Kidney epithelial cell (primary cell): ENCODE measurements around the gene MACROD2. TPM values are rescaled to one million over a fixed set of nuclear protein-coding genes. Genes with fewer than 3 reads are reported as not detected.

ENCODE experiments used
- DNase-seq: peaks from one replicate; pipeline ENCODE4 v3.0.0-alpha.2; 2010; ENCODE audit warnings: low read depth
- H3K27me3 ChIP-seq: 2 replicates; pipeline ENCODE4 v1.6.0; 2011; ENCODE audit warnings: low read length; ENCODE audit not compliant: control insufficient read depth, insufficient read depth
- H3K36me3 ChIP-seq: 2 replicates; pipeline ENCODE4 v1.5.1; 2011; ENCODE audit warnings: low read length; ENCODE audit not compliant: control insufficient read depth, insufficient read depth
- H3K4me3 ChIP-seq: 2 replicates; pipeline ENCODE4 v1.5.1; 2011; ENCODE audit warnings: low read depth, mild to moderate bottlenecking, control low read depth, low read length
- CTCF ChIP-seq: IDR thresholded peaks from 2 replicates; pipeline ENCODE4 v1.5.1; 2011; ENCODE audit warnings: mild to moderate bottlenecking, moderate library complexity, low read length, control low read depth, inconsistent platforms; ENCODE audit not compliant: insufficient read depth, poor library complexity, severe bottlenecking
- total RNA-seq: library from RNA; depleted of rRNA; stranded (reverse); fragments of >200 nt; gene quantifications from 2 replicates; pipeline ENCODE4 v1.2.3, GENCODE V29; 2015

Gene MACROD2
- total RNA-seq, 1 donor from 2014 or later, result 0.79 TPM

DNA sequence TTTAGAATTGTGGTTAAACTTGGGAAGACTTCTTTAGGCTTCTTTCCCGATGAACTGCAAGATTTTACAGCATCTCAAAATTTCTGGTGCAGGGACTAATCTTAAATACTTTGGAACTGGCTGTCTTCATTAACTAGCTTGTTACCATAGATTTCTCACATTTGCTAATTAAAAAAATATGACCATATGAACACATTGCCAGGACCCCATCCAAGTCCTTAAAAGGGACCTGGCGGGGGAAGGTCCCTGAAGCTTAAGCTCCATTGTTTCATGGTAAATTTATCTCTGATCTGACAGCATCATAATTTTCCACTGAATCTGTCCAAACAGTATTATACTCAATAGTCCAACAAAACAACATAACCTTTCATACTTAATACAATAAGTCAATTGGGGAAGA, 859.9 kb downstream of the MACROD2 start:
- no peak overlapping the region for H3K4me3 ChIP-seq
- no peak for TF ChIP-seq CTCF
- no peaks in the 10 kb centered on the region for H3K36me3 ChIP-seq
- H3K27me3 ChIP-seq, result no peaks in the 10 kb centered on the region
- no peak for DNase-seq

GRCh38 chr20:14859627-14860026, 864.3 kb downstream of the MACROD2 start:
- no peak for DNase-seq
- no peaks in the 10 kb centered on the region for H3K36me3 ChIP-seq
- no peak for TF ChIP-seq CTCF
- H3K4me3 ChIP-seq, result no peak overlapping the region
- no peaks in the 10 kb centered on the region for H3K27me3 ChIP-seq

DNA sequence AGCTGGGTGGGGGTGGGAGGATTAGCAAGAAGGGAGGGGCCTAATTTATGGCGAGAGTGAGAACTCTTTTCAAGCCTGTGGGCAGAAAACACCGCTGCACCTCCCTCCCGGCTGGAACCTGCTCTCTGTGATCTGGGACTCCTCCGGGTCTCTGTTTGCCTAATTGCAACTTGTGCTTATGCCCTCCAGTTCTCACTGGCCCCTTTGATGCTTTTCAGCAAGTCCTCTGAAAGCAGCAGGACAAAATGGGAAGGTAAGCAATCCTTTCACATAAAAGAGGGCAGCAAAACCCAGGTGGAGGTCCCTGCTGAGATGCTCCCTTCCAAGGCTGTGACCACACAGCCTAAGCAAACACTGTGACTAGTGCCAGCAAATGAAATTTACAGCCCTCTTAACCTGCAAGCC, 865.1 kb downstream of the MACROD2 start:
- Histone ChIP-seq H3K4me3 (no peak overlapping the region), H3K27me3 (no peaks in the 10 kb centered on the region), H3K36me3 (no peaks in the 10 kb centered on the region)
- no peak for TF ChIP-seq CTCF
- no peak for DNase-seq

DNA sequence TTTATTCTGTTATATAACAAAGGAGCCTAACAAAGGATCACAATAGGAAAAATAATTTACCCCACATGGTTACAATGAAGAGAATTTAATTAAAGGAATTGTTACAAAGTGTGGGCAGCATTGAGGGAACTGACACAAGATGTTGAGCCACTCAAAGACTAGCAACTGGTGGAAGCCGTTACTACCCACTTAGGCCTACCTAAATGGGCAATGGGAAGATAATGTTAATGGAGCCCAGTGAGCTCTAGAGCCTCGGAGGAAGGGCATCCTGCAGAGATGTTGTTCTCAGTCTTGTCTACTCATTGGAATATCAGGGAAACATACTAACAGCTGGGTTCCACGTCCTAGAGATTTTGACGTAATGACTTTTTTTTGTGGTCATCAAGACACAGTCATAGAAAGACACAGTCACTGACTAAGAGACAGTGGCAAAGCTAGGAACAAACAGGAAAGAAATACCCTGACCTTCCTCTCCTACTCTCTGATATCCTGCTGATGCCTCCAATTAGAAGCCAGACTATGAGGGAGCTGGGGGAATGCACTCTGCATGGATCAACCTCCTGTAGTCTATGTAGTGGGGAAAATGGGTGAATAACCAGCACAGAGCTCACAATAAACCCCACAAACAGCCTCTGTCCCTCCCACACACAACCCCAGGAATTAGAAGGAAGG, 865.8 kb downstream of the MACROD2 start:
- no peak for DNase-seq
- Histone ChIP-seq H3K4me3 (no peak overlapping the region), H3K27me3 (no peaks in the 10 kb centered on the region), H3K36me3 (no peaks in the 10 kb centered on the region)
- no peak for TF ChIP-seq CTCF

GRCh38 chr20:14865169-14865568, 869.9 kb downstream of the MACROD2 start:
- no peak for TF ChIP-seq CTCF
- Histone ChIP-seq H3K36me3 (no peaks in the 10 kb centered on the region), H3K27me3 (no peaks in the 10 kb centered on the region), H3K4me3 (no peak overlapping the region)
- no peak for DNase-seq

GRCh38 chr20:14865731-14866130, 870.4 kb downstream of the MACROD2 start:
- TF ChIP-seq CTCF, result no peak
- H3K36me3 ChIP-seq, result no peaks in the 10 kb centered on the region
- H3K4me3 ChIP-seq, result no peak overlapping the region
- no peak for DNase-seq
- no peaks in the 10 kb centered on the region for H3K27me3 ChIP-seq
